Coronary artery (tissue), 2 donors: ENCODE data around the gene TMEM129.
A peak's percentile ranks its signal among the peaks of the same experiment; 100 is the strongest.

Experiments
- DNase-seq: peaks from one replicate; pipeline ENCODE4 v3.0.0-alpha.2; 2017; ENCODE audit warnings: low spot score
- H3K27ac ChIP-seq, 2 donors: fragments of 200-600 bp; sonication (generic); one replicate each; pipeline ENCODE4 v1.5.1; 2016 to 2019
- H3K4me3 ChIP-seq: fragments of 200-600 bp; sonication (generic); 2 replicates; pipeline ENCODE4 v1.5.1; 2016; ENCODE audit warnings: mild to moderate bottlenecking, moderate library complexity
- TF ChIP-seq, protein P1 (sequence below): fragments of 200-600 bp; sonication (generic); IDR thresholded peaks from one replicate; pipeline ENCODE4 v1.5.1; 2019; ENCODE audit warnings: antibody characterized with exemption

TMEM129 gene

DNA sequence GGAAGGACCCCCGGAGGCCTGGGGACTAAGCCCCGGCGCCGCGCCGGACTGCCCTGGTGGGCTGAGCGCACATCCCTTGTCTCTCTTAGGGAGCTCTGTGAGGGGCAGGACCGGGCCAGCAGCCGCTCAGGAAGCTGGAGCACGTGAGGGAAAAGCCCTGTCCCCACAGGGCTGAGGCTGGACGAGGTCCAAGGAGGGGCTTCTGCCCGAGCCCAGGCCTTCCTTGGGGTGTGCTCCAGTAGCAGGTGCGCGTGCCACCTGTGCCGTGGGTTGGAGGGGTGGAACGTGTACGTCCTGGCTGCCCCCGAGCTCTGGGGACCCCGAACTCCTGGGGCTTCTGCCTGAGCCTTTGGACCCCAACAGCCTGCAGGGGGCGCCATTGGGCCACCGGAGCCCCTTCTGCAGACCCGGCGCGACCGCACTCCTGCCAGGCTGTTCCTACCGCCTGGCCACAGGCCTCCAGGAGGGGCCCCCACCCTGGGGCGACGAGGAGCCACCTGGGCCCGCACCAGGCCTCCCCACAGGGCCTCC is 27.4 kb upstream of the TMEM129 start:
- DNase-seq, result no peak
- H3K27ac ChIP-seq, result no peak overlapping the region
- no peak overlapping the region for H3K4me3 ChIP-seq
- TF ChIP-seq, protein P1, sequence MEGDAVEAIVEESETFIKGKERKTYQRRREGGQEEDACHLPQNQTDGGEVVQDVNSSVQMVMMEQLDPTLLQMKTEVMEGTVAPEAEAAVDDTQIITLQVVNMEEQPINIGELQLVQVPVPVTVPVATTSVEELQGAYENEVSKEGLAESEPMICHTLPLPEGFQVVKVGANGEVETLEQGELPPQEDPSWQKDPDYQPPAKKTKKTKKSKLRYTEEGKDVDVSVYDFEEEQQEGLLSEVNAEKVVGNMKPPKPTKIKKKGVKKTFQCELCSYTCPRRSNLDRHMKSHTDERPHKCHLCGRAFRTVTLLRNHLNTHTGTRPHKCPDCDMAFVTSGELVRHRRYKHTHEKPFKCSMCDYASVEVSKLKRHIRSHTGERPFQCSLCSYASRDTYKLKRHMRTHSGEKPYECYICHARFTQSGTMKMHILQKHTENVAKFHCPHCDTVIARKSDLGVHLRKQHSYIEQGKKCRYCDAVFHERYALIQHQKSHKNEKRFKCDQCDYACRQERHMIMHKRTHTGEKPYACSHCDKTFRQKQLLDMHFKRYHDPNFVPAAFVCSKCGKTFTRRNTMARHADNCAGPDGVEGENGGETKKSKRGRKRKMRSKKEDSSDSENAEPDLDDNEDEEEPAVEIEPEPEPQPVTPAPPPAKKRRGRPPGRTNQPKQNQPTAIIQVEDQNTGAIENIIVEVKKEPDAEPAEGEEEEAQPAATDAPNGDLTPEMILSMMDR, result peak; percentile 18

DNA sequence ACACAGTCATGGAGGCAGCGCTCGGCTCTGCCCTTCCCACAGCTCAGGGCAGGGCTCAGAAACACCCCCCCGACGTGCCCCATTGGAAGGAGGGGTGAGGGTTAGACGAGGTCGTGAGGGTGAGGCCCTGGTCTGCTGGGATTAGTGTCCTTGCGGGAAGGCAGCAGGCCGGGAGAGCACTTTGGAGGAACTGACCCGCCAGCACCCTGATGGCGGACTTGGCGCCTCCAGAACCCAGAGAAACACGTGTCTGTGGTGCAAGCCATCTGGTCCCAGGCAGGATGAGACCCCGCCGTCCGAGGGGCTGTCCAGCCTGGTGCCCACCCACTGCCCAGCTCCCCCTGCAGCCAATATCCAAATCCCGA is 26.5 kb upstream of the TMEM129 start:
- no peak overlapping the region for H3K4me3 ChIP-seq
- DNase-seq, result no peak
- TF ChIP-seq, protein P1, result no peak
- H3K27ac ChIP-seq, result no peak overlapping the region

DNA sequence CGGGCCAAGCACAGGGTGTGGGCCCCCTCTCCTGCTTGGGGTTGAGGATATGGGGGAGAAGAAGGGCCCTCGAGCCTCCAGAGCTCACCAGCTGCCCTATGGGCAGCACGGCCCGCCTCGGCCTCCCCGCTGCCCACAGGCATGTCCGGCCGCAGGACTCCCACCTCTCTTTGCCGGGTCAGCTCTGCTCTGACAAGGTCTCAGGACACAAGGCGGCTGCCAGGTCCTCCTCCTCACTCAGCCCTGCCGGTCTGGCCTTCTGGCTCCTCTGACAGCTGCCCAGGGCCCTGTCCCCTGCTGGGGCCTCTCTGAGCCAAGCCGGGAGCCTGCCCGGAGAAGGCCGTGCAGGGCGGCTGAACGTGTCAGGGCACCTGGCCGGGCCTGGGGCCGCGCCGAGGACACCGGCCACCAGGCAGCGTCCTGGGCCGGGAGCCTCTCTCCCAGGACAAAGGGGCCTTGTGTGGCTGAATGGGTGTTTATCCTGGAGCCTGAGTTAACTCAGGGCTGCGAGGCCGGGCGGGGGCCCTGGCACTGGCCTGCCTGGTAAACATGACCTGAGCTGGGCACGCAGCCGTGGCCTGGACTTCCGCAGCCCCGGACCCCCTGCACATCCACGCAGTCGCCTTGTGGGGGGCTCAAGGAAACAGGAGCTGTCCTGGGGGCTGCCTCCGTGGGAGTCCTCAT is 25.9 kb upstream of the TMEM129 start:
- DNase-seq, result no peak
- Histone ChIP-seq H3K27ac (no peak overlapping the region), H3K4me3 (no peak overlapping the region)
- TF ChIP-seq, protein P1, result no peak

DNA sequence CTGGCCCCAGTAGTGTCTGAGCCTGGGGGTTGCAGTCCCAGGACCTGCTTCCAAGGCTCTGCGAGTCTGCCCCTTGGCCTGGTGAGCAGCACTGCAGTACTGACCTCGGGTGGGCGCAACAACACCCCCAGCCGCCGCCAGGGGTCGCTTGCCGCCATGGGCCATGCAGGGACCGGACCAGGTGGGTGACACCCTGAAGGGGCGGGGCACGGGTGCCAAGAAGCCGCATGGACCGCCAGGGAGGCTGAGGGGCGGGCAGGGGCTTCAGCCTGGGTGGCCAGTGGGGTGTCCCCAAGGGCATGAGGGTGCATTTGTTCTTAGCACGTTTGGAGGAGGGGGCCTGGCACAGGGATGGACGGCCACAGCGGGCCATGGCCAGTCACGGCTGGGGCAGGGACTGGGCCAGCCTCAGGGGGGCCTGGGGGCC is 25.2 kb upstream of the TMEM129 start:
- DNase-seq, result no peak
- Histone ChIP-seq H3K27ac (no peak overlapping the region), H3K4me3 (no peak overlapping the region)
- TF ChIP-seq, protein P1, result peak; percentile 55

DNA sequence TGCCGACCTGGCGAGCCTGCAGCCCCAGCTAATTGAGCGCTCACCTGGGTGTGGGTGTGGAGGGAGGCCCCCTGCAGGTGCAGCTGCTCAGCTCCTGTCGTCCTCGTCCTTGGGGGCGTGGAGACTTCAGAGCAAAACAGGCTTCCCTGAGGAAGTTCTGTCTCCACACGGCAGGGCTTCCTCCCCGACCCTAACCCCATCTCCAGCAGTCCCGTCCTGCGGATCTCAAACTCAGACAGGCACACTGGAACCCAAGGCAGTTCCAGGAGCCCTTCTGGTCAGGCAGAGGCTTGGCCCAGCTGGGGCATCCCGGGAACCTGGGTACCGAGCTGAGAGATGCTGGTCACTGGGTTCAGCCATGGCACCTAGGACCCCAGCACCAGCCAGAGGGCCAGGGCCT is 24.6 kb upstream of the TMEM129 start:
- no peak for DNase-seq

DNA sequence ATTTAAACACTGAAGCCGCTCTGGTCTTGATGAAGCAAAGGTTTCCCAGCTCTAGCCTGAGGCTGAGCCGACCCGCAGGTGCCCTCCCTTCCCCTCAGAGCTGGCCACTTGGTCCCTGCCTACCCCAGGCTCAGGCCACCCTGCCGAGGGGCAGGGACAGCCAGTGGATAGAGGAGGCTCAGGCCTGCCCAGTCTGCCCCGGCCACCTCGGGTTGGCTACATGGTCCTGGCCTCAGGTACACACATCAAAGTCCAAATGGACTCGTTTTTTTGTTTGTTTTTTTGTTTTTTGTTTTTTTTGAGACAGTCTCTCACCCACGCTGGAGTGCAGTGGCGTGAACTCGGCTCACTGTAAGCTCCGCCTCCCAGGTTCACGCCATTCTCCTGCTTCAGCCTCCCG is 24.0 kb upstream of the TMEM129 start:
- H3K27ac ChIP-seq, result no peak overlapping the region
- DNase-seq, result no peak
- no peak overlapping the region for H3K4me3 ChIP-seq
- TF ChIP-seq, protein P1, result no peak

More for the DNA sequence above, 24.6 kb upstream of the TMEM129 start:
- Histone ChIP-seq H3K4me3 (no peak overlapping the region), H3K27ac (no peak overlapping the region)
- TF ChIP-seq, protein P1, result no peak

DNA sequence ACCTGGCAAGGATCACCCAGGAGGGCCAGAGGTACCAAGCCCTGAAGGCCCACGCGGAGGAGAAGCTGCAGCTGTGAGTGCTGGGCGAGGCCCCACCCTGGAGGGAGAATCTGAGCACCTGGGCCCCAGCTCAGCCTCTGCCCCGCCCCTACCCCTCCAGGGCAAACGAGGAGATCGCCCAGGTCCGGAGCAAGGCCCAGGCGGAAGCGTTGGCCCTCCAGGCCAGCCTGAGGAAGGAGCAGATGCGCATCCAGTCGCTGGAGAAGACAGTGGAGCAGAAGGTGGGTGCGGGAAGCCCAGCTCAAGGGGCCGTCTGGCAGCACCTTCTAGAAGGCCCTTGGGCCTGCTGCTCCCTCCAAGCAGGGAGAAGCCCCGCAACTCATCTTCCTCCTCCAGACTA is 23.4 kb upstream of the TMEM129 start:
- H3K27ac ChIP-seq, result no peak overlapping the region
- TF ChIP-seq, protein P1, result no peak
- no peak overlapping the region for H3K4me3 ChIP-seq
- DNase-seq, result no peak
